Activated CD8-positive, alpha-beta memory T cell treated with anti-CD3 and anti-CD28 coated beads, Interleukin-2, amount 10 ng/mL, durations not matched to agents 7 days and 5 days (primary cell): ENCODE measurements around the gene PHACTR3. TPM values are rescaled to one million over a fixed set of nuclear protein-coding genes. Genes with fewer than 3 reads are reported as not detected.

ENCODE experiments used
- ATAC-seq: fragments of 150-1000 bp; cut with Tn5 transposase; one replicate; pipeline ENCODE4 v1.10.0; 2021; ENCODE audit warnings: moderate library complexity
- CTCF ChIA-PET: fragments of 350-600 bp; sonication (Branson Sonifier 250); formaldehyde crosslinking; loops from one replicate; lab custom pipeline; 2021; ENCODE audit warnings: antibody characterized with exemption; lab: Charles Lee
- DNase-seq: peaks from one replicate; pipeline ENCODE4 v3.0.0-alpha.2; 2020
- H3K27ac Mint-ChIP-seq: one replicate; pipeline ENCODE4 v1.8.0; 2021; ENCODE audit warnings: mild to moderate bottlenecking, mixed read lengths
- H3K27me3 Mint-ChIP-seq: one replicate; pipeline ENCODE4 v1.8.0; 2021; ENCODE audit warnings: mixed read lengths
- H3K36me3 Mint-ChIP-seq: one replicate; pipeline ENCODE4 v1.8.0; 2021; ENCODE audit warnings: mild to moderate bottlenecking, mixed read lengths
- H3K4me1 Mint-ChIP-seq: one replicate; pipeline ENCODE4 v1.8.0; 2021; ENCODE audit warnings: mixed read lengths
- H3K4me3 Mint-ChIP-seq: one replicate; pipeline ENCODE4 v1.8.0; 2021; ENCODE audit warnings: mild to moderate bottlenecking, moderate library complexity, mixed read lengths
- H3K9me3 Mint-ChIP-seq: one replicate; pipeline ENCODE4 v1.8.0; 2022; ENCODE audit warnings: low read depth, mixed read lengths
- total RNA-seq, 2 experiments: library from RNA; stranded (reverse); gene quantifications; one replicate each; pipeline ENCODE4 v1.2.3, GENCODE V29; 2021

Gene PHACTR3
- total RNA-seq, 2 experiments from 2014 or later = not detected

DNA sequence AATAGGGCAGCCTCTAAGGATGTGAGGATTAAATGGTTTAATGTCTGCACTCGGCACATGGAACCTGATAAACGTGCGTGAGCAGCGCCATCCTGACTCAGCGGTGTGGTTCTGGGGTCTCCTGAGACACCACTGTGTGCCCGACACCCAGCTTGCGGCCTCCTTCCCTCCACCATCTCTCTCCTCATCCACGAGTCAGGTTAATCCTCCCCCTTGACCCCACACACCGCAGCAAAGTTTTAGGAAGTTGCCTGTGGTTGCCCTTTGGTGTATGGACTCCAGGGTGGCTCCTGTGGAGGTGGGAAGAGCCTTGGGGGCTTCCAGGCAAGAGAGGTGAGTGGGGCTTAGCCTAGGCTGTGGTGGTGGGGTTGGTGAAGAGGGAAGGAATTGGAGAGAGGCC is 68.2 kb downstream of the PHACTR3 start:
- no peaks in the 10 kb centered on the region for H3K36me3 Mint-ChIP-seq
- H3K27me3 Mint-ChIP-seq = peaks cover 7% of the 10 kb centered on the region
- CTCF ChIA-PET = no interaction called here
- no peaks in the 10 kb centered on the region for H3K9me3 Mint-ChIP-seq
- no peak overlapping the region for H3K4me3 Mint-ChIP-seq
- DNase-seq = peak; percentile 12
- no peaks in the 10 kb centered on the region for H3K4me1 Mint-ChIP-seq
- no peak overlapping the region for H3K27ac Mint-ChIP-seq
- ATAC-seq = no peak

DNA sequence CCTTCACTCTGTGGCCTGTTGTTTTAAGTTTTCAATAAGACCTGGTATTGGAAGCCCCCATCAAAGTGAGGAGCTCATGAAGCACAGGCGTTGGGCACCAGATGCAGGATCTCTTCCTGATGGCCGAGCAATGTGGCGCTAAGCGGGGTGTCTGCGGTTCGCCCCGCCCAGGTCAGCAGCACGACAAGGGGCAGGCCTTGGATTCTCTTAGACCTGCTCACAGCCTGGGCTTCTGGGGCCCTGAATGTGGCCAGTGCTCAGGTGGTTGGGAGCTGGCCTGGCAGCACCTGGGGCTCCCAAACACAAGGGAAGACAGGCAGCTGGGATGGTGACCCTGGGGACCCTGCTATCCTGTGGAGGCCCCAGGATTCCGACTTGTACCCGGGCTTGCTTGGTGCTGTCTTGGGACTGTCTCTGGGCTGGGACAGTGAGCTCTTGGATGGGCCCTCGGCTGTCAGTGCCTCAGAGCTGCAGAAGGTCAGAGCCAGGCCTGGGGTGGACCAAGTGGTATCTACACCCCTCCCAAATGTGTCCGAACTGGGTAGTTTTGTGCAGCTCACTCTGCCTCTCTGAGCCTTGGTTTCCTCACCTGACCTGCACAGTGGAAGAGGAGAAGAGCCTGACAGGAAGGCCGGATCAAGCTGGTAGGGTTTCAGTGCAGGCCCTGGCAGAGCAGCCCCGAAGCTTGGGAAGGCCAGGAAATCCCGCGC is 69.1 kb downstream of the PHACTR3 start:
- no peaks in the 10 kb centered on the region for H3K4me1 Mint-ChIP-seq
- CTCF ChIA-PET = no interaction called here

DNA sequence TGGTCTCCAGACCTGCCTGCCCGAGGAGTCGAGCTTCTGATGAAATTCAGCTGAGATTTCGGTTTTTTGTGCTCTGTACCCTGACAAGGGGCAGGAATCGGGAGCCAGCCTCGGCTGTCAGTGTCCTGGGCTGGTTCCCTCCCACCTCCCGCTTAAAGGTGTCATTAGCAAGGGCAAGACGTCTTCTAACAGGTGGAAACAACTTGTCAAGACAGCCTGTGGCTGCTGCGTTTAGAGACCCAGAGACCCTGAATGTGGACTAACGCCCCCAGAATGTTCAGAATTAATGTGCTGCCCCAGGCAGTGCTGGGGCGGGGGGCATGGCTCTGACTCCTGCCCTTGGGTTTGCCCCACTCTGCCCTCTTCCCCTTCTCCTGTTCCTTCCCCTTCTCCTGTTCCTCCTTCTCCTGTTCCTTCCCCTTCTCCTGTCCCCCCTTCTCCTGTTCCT is 69.7 kb downstream of the PHACTR3 start:
- Mint-ChIP-seq H3K27me3 (peaks cover 7% of the 10 kb centered on the region), H3K4me3 (no peak overlapping the region), H3K4me1 (no peaks in the 10 kb centered on the region), H3K9me3 (no peaks in the 10 kb centered on the region), H3K36me3 (no peaks in the 10 kb centered on the region), H3K27ac (no peak overlapping the region)
- CTCF ChIA-PET = no interaction called here
- ATAC-seq (no peak), DNase-seq (no peak)

More for the DNA sequence above, 69.1 kb downstream of the PHACTR3 start:
- DNase-seq = peak; percentile 22
- Mint-ChIP-seq H3K36me3 (no peaks in the 10 kb centered on the region), H3K4me3 (no peak overlapping the region), H3K27me3 (peaks cover 7% of the 10 kb centered on the region), H3K27ac (no peak overlapping the region), H3K9me3 (no peaks in the 10 kb centered on the region)
- ATAC-seq = no peak

DNA sequence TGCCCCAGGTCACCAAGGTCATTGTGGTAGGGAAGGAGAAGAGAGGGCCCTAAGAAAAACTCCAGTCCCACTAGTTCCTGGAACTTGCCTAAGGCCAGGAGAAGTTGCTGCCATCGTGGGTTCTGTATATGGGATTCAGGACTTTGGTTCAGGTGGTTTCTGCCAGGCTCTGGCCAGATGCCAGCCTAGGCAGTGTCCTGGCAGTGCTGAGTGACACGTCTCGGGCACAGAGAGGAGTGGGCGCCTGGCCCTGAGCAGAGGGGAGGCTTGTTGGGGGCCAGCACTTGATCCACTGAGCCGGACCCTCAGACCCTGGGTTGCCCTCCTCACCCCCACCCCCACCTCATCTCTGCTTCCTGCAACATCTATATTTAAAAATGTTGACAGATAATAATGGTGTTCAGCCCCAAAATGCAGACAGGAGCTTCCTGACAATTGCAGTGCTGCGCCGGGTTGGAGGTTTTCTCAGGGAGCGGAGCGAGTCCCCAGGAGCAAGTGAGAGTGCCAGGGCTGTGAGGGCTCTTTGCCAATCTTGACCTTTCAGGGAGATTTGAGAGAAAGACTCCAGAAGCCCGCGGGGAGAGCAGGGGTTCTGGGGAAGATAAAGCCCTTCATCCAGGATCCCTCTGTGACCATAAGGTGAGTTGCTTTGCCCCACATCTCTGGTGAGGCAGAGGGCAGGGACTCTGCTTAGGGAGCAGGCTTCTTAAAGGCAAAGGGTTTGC is 71.9 kb downstream of the PHACTR3 start:
- Mint-ChIP-seq H3K9me3 (no peaks in the 10 kb centered on the region), H3K27ac (no peak overlapping the region)
- no peak for ATAC-seq

DNA sequence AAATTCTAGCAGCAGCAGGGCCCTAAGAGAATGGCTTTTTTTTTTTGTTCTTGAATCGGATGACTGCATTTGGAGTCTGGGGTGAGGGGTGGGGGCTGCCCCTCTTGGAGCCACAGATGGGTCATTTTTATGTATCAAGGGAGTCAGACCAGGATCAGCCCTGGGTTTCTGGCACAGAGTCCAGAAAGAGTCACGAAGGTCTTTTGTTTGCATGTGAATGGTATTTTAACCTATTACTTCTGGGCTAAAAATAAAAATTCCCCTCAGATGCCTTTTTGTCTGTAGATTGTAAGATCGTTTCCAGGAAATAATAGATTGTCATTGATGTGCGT is 72.5 kb downstream of the PHACTR3 start:
- ATAC-seq = no peak
- no peaks in the 10 kb centered on the region for H3K4me1 Mint-ChIP-seq
- H3K4me3 Mint-ChIP-seq = no peak overlapping the region
- CTCF ChIA-PET = no interaction called here
- H3K36me3 Mint-ChIP-seq = no peaks in the 10 kb centered on the region
- H3K9me3 Mint-ChIP-seq = no peaks in the 10 kb centered on the region
- no peak for DNase-seq
- no peak overlapping the region for H3K27ac Mint-ChIP-seq
- peaks cover 7% of the 10 kb centered on the region for H3K27me3 Mint-ChIP-seq

More for the DNA sequence above, 71.9 kb downstream of the PHACTR3 start:
- no peaks in the 10 kb centered on the region for H3K4me1 Mint-ChIP-seq
- H3K4me3 Mint-ChIP-seq = no peak overlapping the region
- peaks cover 7% of the 10 kb centered on the region for H3K27me3 Mint-ChIP-seq
- CTCF ChIA-PET = no interaction called here
- DNase-seq = peak; percentile 31
- H3K36me3 Mint-ChIP-seq = no peaks in the 10 kb centered on the region

DNA sequence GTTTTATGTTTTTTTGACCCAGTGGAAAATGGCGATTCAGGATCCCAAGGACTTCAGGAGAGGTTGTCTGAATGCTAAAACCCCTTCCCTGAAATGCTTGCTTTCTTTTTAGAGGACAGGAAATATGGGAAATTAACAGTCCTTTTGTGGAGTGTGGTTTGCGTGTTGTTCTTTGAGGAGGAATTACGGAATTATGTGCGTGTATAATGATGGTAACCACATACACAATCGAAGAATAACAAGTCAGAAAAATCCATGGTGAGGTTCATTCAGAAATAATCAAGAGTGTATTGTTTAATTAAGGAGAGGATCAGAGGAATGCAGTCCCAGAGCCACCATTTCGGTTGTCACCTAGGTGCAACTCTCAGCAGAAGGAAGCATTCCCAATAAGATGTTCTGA is 73.2 kb downstream of the PHACTR3 start:
- H3K27me3 Mint-ChIP-seq = peaks cover 7% of the 10 kb centered on the region
- ATAC-seq = no peak
- no peak overlapping the region for H3K27ac Mint-ChIP-seq
- no peak overlapping the region for H3K4me3 Mint-ChIP-seq
- DNase-seq = no peak
- CTCF ChIA-PET = no interaction called here
- no peaks in the 10 kb centered on the region for H3K9me3 Mint-ChIP-seq
- no peaks in the 10 kb centered on the region for H3K36me3 Mint-ChIP-seq
- no peaks in the 10 kb centered on the region for H3K4me1 Mint-ChIP-seq

DNA sequence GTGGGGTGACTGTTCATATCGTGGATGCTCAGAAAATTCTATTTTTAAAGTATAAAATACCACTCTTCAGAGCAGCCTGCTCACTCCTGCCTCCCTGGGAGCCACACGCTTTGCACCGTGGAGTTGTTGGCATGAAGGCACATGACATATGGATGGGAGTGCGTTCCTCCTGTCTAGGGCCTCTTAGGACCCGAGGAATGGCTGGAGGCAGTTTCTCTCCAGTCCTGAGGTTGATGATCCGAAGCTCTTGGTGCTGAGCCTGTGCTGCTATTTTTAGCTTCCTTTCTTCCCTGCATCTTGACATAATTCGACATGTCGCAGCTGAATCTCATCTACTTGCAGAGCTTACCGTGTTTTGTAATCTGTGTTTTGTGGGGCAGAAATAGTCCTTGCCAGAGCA is 73.9 kb downstream of the PHACTR3 start:
- Mint-ChIP-seq H3K27ac (no peak overlapping the region), H3K4me1 (no peaks in the 10 kb centered on the region), H3K27me3 (peaks cover 7% of the 10 kb centered on the region), H3K4me3 (no peak overlapping the region), H3K9me3 (no peaks in the 10 kb centered on the region), H3K36me3 (no peaks in the 10 kb centered on the region)
- CTCF ChIA-PET = no interaction called here
- ATAC-seq (no peak), DNase-seq (peak; percentile 26)

DNA sequence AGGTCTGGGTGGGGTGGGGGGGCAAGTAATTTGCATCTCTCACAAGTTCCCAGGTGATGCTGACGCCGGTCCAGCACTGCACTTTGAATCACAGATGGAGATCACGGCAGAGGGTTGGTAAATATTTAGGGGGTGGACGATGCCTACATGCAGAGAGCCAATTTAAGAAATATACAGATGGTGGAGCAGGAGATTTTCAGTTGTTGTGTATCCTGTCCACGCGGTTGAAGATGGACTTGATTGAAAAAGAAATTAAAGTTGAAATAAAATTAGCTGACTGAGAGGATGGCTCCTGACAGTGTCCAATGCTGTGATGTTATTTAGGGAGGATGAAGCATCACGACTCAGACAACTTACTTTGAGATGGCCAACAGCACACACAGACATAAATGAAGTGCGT is 74.6 kb downstream of the PHACTR3 start:
- Mint-ChIP-seq H3K36me3 (no peaks in the 10 kb centered on the region), H3K4me1 (no peaks in the 10 kb centered on the region), H3K4me3 (no peak overlapping the region), H3K27ac (no peak overlapping the region), H3K9me3 (no peaks in the 10 kb centered on the region), H3K27me3 (peaks cover 7% of the 10 kb centered on the region)
- CTCF ChIA-PET = no interaction called here
- DNase-seq (no peak), ATAC-seq (no peak)

DNA sequence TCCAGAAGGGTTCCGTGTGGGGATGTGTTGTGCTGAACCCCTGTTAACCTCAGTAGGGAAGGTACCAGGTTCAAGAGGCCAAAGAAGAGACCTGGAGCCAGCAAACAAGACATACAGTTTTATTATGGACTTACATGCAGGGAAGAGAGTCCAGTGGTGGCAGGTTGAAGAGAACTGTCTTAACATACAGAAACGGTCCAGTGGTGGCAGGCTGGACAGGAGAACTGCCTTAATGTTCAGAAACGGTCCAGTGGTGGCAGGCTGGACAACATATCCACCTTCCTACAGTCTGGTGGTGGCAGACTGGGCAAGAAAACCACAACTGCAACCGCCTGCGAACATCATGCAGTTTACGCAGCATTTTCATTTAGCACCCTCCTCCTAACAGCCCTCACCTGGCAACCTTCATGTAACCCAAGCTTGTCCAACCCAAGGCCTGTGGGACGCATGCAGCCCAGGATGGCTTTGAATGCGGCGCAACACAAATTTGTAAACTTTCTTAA is 75.9 kb downstream of the PHACTR3 start:
- Mint-ChIP-seq H3K27ac (no peak overlapping the region), H3K9me3 (no peaks in the 10 kb centered on the region), H3K27me3 (peaks cover 7% of the 10 kb centered on the region), H3K4me3 (no peak overlapping the region), H3K36me3 (no peaks in the 10 kb centered on the region), H3K4me1 (no peaks in the 10 kb centered on the region)
- DNase-seq (no peak), ATAC-seq (no peak)
- CTCF ChIA-PET = no interaction called here

DNA sequence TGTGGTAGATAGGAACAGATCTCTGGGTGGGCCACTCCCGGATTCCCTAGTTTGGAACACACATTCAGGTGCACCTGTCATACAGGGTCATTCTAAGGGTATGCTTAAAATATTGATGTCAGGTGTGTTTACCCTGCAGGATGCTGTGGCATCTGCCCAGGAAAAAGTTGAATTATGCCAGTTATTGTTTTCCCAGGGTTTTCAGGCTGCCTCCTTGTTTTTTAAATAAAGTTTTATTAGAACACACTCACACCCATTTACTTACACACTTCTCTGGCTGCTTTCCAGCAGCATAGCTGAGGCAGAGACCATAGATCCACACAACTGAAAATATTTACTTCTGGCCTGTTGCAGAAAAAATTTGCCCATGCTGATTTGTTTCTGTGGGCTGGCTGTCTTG is 76.5 kb downstream of the PHACTR3 start:
- peak; percentile 11 for DNase-seq
- H3K27me3 Mint-ChIP-seq = peaks cover 7% of the 10 kb centered on the region

DNA sequence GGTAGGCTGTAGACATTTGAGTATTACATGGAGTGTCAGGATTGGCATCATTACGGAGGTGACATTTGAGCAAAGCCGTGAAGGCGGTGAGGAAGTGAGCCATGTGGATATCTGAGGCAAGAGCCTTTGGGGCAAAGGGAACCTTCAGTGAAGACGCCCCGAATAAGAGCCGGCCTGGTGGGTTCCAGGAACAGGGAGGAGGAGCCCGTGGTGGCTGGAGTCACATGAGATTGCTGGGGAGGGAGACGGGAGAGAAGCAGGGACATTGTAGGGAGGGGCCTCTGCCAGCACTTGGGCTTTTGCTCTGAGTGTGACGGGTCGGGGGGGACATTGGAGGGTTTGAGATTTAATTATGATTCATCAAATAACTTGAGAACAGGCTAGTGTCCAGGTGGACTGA is 78.3 kb downstream of the PHACTR3 start:
- no peaks in the 10 kb centered on the region for H3K9me3 Mint-ChIP-seq
- H3K27ac Mint-ChIP-seq = no peak overlapping the region
- no peaks in the 10 kb centered on the region for H3K27me3 Mint-ChIP-seq
- H3K36me3 Mint-ChIP-seq = no peaks in the 10 kb centered on the region
- no peaks in the 10 kb centered on the region for H3K4me1 Mint-ChIP-seq
- CTCF ChIA-PET = interaction anchor here (0.7 kb wide), 1 partner anchor 36 kb away, joined by 3 read pairs; no protein-coding TSS in a partner anchor
- no peak overlapping the region for H3K4me3 Mint-ChIP-seq
- ATAC-seq (no peak), DNase-seq (no peak)

More for the DNA sequence above, 76.5 kb downstream of the PHACTR3 start:
- Mint-ChIP-seq H3K36me3 (no peaks in the 10 kb centered on the region), H3K9me3 (no peaks in the 10 kb centered on the region), H3K4me3 (no peak overlapping the region), H3K4me1 (no peaks in the 10 kb centered on the region), H3K27ac (no peak overlapping the region)
- CTCF ChIA-PET = no interaction called here
- no peak for ATAC-seq

DNA sequence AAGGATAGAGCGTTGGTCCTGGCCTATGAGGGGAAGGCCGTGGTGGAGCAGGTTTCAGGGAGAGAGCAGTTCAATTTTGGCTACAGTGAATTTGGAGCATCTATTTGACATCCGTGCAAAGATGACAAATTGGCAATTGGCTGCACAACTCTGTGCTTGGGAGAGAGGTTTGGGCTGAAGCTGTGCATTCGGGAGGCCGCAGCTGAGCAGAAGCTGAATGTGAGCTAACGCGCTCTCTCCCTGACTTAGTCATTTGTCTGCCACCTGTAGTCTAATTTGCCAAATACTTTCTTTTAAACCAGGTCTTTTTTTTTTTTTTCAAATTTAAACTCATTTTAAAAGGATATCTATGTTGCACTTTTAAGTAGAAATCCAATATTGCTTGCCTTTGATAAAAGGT is 78.8 kb downstream of the PHACTR3 start:
- Mint-ChIP-seq H3K4me3 (no peak overlapping the region), H3K4me1 (no peaks in the 10 kb centered on the region), H3K27me3 (no peaks in the 10 kb centered on the region), H3K36me3 (no peaks in the 10 kb centered on the region), H3K27ac (no peak overlapping the region), H3K9me3 (no peaks in the 10 kb centered on the region)
- ATAC-seq (no peak), DNase-seq (no peak)
- CTCF ChIA-PET = interaction anchor here (0.7 kb wide), 1 partner anchor 37 kb away, joined by 3 read pairs; no protein-coding TSS in a partner anchor

DNA sequence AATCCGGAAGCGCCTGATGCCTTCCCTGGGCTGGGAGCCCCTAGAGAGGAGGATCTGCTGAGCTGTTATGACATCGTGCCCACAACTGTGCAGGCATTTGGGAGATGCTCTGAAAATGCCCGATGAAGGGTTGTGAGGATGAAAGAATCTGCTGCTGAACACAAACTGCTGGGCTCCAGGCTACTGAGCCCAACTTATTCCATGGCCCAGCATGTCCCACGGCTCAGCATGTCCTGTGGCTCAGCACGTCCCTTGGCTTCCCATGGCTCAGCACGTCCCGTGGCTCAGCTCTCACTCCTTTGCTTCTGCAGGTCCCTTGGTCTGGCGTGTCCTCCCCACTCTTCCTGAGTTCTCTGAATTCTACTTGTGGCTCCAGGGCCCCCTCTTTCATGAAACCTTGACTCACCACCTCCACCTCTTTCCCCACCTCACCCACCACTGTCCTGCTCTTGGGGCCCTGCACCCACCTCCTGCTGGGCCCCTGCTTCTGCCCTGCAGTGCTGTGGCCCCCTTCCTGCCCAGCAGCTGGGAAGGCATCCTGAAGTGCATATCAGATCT is 80.4 kb downstream of the PHACTR3 start:
- H3K27ac Mint-ChIP-seq = no peak overlapping the region
- CTCF ChIA-PET = no interaction called here
- no peaks in the 10 kb centered on the region for H3K27me3 Mint-ChIP-seq
- no peak for ATAC-seq
- no peak for DNase-seq
- no peaks in the 10 kb centered on the region for H3K4me1 Mint-ChIP-seq
- no peak overlapping the region for H3K4me3 Mint-ChIP-seq
- H3K9me3 Mint-ChIP-seq = no peaks in the 10 kb centered on the region
- H3K36me3 Mint-ChIP-seq = no peaks in the 10 kb centered on the region
